ENCODE results near the gene ABCC11. TPM values are rescaled to one million over a fixed set of nuclear protein-coding genes. Genes with fewer than 3 reads are reported as not detected.

Gene ABCC11
- total RNA-seq (2022; extraction: Qiagen RNA extraction; ENCODE audit: low read depth) = 0.03 to 0.28 TPM (median 0.09 TPM) in 4 of 5 replicates, not detected in the other

GRCh38 chr16:48247311-48247710 lies at the start of gene ABCC11:
TSS of gene ABCC11 (minus strand) at chr16:48247539. CDS start at chr16:48231921, 15,618 bp downstream.

DNA sequence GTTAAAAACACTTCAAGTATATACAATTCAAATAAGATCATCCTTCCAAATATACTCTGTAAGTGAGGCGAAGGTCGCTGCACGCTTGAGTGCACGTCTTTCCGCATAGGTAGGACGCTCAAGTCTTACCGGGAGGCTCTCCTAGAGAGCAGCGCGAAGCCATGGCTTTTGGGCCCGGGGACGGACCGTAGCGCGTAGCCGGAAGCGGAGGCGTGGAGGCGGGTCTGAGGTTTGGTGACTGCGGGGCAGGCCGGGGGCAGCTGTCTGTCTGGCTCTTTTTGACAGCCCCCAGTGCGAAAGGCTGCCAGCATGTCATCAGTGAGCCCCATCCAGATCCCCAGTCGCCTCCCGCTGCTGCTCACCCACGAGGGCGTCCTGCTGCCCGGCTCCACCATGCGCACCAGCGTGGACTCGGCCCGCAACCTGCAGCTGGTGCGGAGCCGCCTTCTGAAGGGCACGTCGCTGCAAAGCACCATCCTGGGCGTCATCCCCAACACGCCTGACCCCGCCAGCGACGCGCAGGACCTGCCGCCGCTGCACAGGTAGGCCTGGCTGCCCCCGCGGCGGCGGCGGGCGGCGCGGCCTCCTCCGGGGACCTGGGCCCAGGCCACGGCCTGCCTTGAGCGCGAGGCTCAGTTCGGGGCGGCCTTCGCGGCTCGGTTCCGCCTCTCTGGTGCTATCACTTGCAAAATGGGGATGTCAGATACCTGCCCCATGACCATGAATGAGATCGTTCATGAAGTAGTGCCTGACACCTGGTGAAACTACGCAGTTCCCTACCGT lies 3.1 kb downstream of the ABCC11 start, which contains the start of gene LONP2:
Gene LONP2, plus strand, starts transcription at position 221 of the 783 bp plus-strand sequence. Its CDS starts 89 bp downstream, at position 310.

GRCh38 chr16:48155926-48156789 lies 91.2 kb downstream of the ABCC11 start, which contains the start of gene ABCC12:
TSS of gene ABCC12 (minus strand) at chr16:48155993. CDS start at chr16:48146424, 9,569 bp downstream.

Other genes with a start within 250 kb of the ABCC11 start
- gene ABCC12, start 91.5 kb downstream of the ABCC11 start, total RNA-seq (2022; extraction: Qiagen RNA extraction; ENCODE audit: low read depth) = 0.05 to 0.09 TPM (median 0.06 TPM) in 4 of 5 replicates, not detected in the other
- 24.1 to 33.9 TPM (median 30.8 TPM) in 5 replicates for gene LONP2, start 3.2 kb downstream of the ABCC11 start, total RNA-seq (2022; extraction: Qiagen RNA extraction; ENCODE audit: low read depth)
- 14.1 to 16.0 TPM (median 14.7 TPM) in 5 replicates for gene SIAH1, start 137.9 kb upstream of the ABCC11 start, total RNA-seq (2022; extraction: Qiagen RNA extraction; ENCODE audit: low read depth)